ENCODE results near the gene PLAAT1. TPM values are rescaled to one million over a fixed set of nuclear protein-coding genes. Genes with fewer than 3 reads are reported as not detected.

Gene PLAAT1
- total RNA-seq, 2 experiments from 2014 or later = 0.39 TPM; not detected in 1

- DNase-seq = no peak
- ChIA-PET POLR2A (no interaction called here), CTCF (no interaction called here)
- Mint-ChIP-seq H3K36me3 (no peaks in the 10 kb centered on the region), H3K4me1 (ENCODE audit: low read depth) (no peaks in the 10 kb centered on the region), H3K27me3 (peaks cover 3% of the 10 kb centered on the region), H3K27ac (no peak overlapping the region), H3K9me3 (no peaks in the 10 kb centered on the region), H3K4me3 (no peak overlapping the region)
- intact Hi-C loops (cut with micrococcal nuclease) = no loop called here
These were observed 10.4 kb upstream of the PLAAT1 start for GRCh38 chr3:193230610-193231009.

GRCh38 chr3:193231201-193231600 lies 9.8 kb upstream of the PLAAT1 start:
- no peak for DNase-seq
- intact Hi-C loops (cut with micrococcal nuclease) = no loop called here
- no peak overlapping the region for H3K4me3 Mint-ChIP-seq
- H3K9me3 Mint-ChIP-seq = no peaks in the 10 kb centered on the region
- H3K27me3 Mint-ChIP-seq = peaks cover 3% of the 10 kb centered on the region
- no peaks in the 10 kb centered on the region for H3K4me1 Mint-ChIP-seq (ENCODE audit: low read depth)
- CTCF ChIA-PET = no interaction called here
- no peak overlapping the region for H3K27ac Mint-ChIP-seq
- POLR2A ChIA-PET = no interaction called here
- no peaks in the 10 kb centered on the region for H3K36me3 Mint-ChIP-seq

GRCh38 chr3:193236599-193236998 lies 4.4 kb upstream of the PLAAT1 start:
- POLR2A ChIA-PET = no interaction called here
- no peak overlapping the region for H3K27ac Mint-ChIP-seq
- intact Hi-C loops (cut with micrococcal nuclease) = no loop called here
- no peaks in the 10 kb centered on the region for H3K9me3 Mint-ChIP-seq
- DNase-seq = no peak
- H3K27me3 Mint-ChIP-seq = peaks cover 12% of the 10 kb centered on the region
- CTCF ChIA-PET = no interaction called here
- no peaks in the 10 kb centered on the region for H3K36me3 Mint-ChIP-seq
- no peak overlapping the region for H3K4me3 Mint-ChIP-seq
- no peaks in the 10 kb centered on the region for H3K4me1 Mint-ChIP-seq (ENCODE audit: low read depth)

- H3K27me3 Mint-ChIP-seq = peaks cover 15% of the 10 kb centered on the region
- no peak for DNase-seq
- H3K9me3 Mint-ChIP-seq = no peaks in the 10 kb centered on the region
- POLR2A ChIA-PET = no interaction called here
- CTCF ChIA-PET = no interaction called here
- no peaks in the 10 kb centered on the region for H3K36me3 Mint-ChIP-seq
- no peak overlapping the region for H3K27ac Mint-ChIP-seq
- no peaks in the 10 kb centered on the region for H3K4me1 Mint-ChIP-seq (ENCODE audit: low read depth)
- intact Hi-C loops (cut with micrococcal nuclease) = no loop called here
- no peak overlapping the region for H3K4me3 Mint-ChIP-seq
These were observed 4.0 kb upstream of the PLAAT1 start for GRCh38 chr3:193237030-193237429.

GRCh38 chr3:193240436-193240849 lies 579 bp upstream of the PLAAT1 start:
- no peaks in the 10 kb centered on the region for H3K36me3 Mint-ChIP-seq
- no peaks in the 10 kb centered on the region for H3K9me3 Mint-ChIP-seq
- peaks cover 22% of the 10 kb centered on the region for H3K27me3 Mint-ChIP-seq
- ChIA-PET CTCF (no interaction called here), POLR2A (no interaction called here)
- DNase-seq = no peak
- no peak overlapping the region for H3K27ac Mint-ChIP-seq
- intact Hi-C loops (cut with micrococcal nuclease) = no loop called here
- peak overlapping the region; percentile 21 for H3K4me3 Mint-ChIP-seq
- H3K4me1 Mint-ChIP-seq (ENCODE audit: low read depth) = no peaks in the 10 kb centered on the region

- POLR2A ChIA-PET = no interaction called here
- H3K27ac Mint-ChIP-seq = no peak overlapping the region
- DNase-seq = no peak
- intact Hi-C loops (cut with micrococcal nuclease) = no loop called here
- no peaks in the 10 kb centered on the region for H3K9me3 Mint-ChIP-seq
- H3K36me3 Mint-ChIP-seq = no peaks in the 10 kb centered on the region
- H3K4me1 Mint-ChIP-seq (ENCODE audit: low read depth) = no peaks in the 10 kb centered on the region
- peaks cover 22% of the 10 kb centered on the region for H3K27me3 Mint-ChIP-seq
- H3K4me3 Mint-ChIP-seq = no peak overlapping the region
- CTCF ChIA-PET = no interaction called here
These were observed 694 bp downstream of the PLAAT1 start for GRCh38 chr3:193241716-193242115.

- Mint-ChIP-seq H3K36me3 (no peaks in the 10 kb centered on the region), H3K4me1 (ENCODE audit: low read depth) (no peaks in the 10 kb centered on the region), H3K4me3 (no peak overlapping the region), H3K27me3 (peaks cover 20% of the 10 kb centered on the region), H3K27ac (no peak overlapping the region), H3K9me3 (peaks cover 12% of the 10 kb centered on the region)
- intact Hi-C loops (cut with micrococcal nuclease) = no loop called here
- DNase-seq = no peak
- ChIA-PET POLR2A (no interaction called here), CTCF (no interaction called here)
These were observed 2.5 kb downstream of the PLAAT1 start for GRCh38 chr3:193243571-193243970.

GRCh38 chr3:193248848-193249468 lies 7.9 kb downstream of the PLAAT1 start:
- intact Hi-C loops (cut with micrococcal nuclease) = no loop called here
- Mint-ChIP-seq H3K4me1 (ENCODE audit: low read depth) (no peaks in the 10 kb centered on the region), H3K4me3 (no peak overlapping the region), H3K27me3 (peaks cover 1% of the 10 kb centered on the region), H3K36me3 (no peaks in the 10 kb centered on the region), H3K9me3 (peaks cover 34% of the 10 kb centered on the region), H3K27ac (no peak overlapping the region)
- ChIA-PET CTCF (no interaction called here), POLR2A (no interaction called here)
- DNase-seq = no peak

- ChIA-PET CTCF (no interaction called here), POLR2A (no interaction called here)
- Mint-ChIP-seq H3K27me3 (peaks cover 5% of the 10 kb centered on the region), H3K4me1 (ENCODE audit: low read depth) (no peaks in the 10 kb centered on the region), H3K36me3 (no peaks in the 10 kb centered on the region), H3K4me3 (no peak overlapping the region), H3K27ac (no peak overlapping the region), H3K9me3 (peaks cover 34% of the 10 kb centered on the region)
- intact Hi-C loops (cut with micrococcal nuclease) = no loop called here
- no peak for DNase-seq
These were observed 9.5 kb downstream of the PLAAT1 start for GRCh38 chr3:193250492-193250891.

- POLR2A ChIA-PET = no interaction called here
- CTCF ChIA-PET = no interaction called here
- H3K36me3 Mint-ChIP-seq = no peaks in the 10 kb centered on the region
These were observed 13.1 kb downstream of the PLAAT1 start for GRCh38 chr3:193253986-193254660.

GRCh38 chr3:193261970-193262369 lies 20.9 kb downstream of the PLAAT1 start:
- H3K27me3 Mint-ChIP-seq = no peaks in the 10 kb centered on the region
- H3K4me1 Mint-ChIP-seq (ENCODE audit: low read depth) = no peaks in the 10 kb centered on the region
- no peak overlapping the region for H3K27ac Mint-ChIP-seq
- no peaks in the 10 kb centered on the region for H3K36me3 Mint-ChIP-seq
- CTCF ChIA-PET = no interaction called here
- no peaks in the 10 kb centered on the region for H3K9me3 Mint-ChIP-seq
- POLR2A ChIA-PET = no interaction called here
- H3K4me3 Mint-ChIP-seq = no peak overlapping the region
- intact Hi-C loops (cut with micrococcal nuclease) = no loop called here
- DNase-seq = no peak

More at GRCh38 chr3:193253986-193254660, 13.1 kb downstream of the PLAAT1 start:
- H3K27ac Mint-ChIP-seq = no peak overlapping the region
- H3K9me3 Mint-ChIP-seq = peaks cover 17% of the 10 kb centered on the region
- intact Hi-C loops (cut with micrococcal nuclease) = no loop called here
- no peaks in the 10 kb centered on the region for H3K4me1 Mint-ChIP-seq (ENCODE audit: low read depth)
- H3K27me3 Mint-ChIP-seq = peaks cover 9% of the 10 kb centered on the region
- no peak for DNase-seq
- H3K4me3 Mint-ChIP-seq = no peak overlapping the region

GRCh38 chr3:193262707-193263106 lies 21.7 kb downstream of the PLAAT1 start:
- no peak overlapping the region for H3K4me3 Mint-ChIP-seq
- H3K36me3 Mint-ChIP-seq = no peaks in the 10 kb centered on the region
- H3K27ac Mint-ChIP-seq = no peak overlapping the region
- no peaks in the 10 kb centered on the region for H3K4me1 Mint-ChIP-seq (ENCODE audit: low read depth)
- H3K27me3 Mint-ChIP-seq = no peaks in the 10 kb centered on the region
- CTCF ChIA-PET = no interaction called here
- DNase-seq = no peak
- H3K9me3 Mint-ChIP-seq = no peaks in the 10 kb centered on the region
- POLR2A ChIA-PET = no interaction called here
- intact Hi-C loops (cut with micrococcal nuclease) = no loop called here

GRCh38 chr3:193269343-193270028 lies 28.5 kb downstream of the PLAAT1 start:
- H3K4me3 Mint-ChIP-seq = no peak overlapping the region
- H3K27me3 Mint-ChIP-seq = no peaks in the 10 kb centered on the region
- H3K9me3 Mint-ChIP-seq = no peaks in the 10 kb centered on the region
- H3K36me3 Mint-ChIP-seq = no peaks in the 10 kb centered on the region
- no peak for DNase-seq
- no peaks in the 10 kb centered on the region for H3K4me1 Mint-ChIP-seq (ENCODE audit: low read depth)
- POLR2A ChIA-PET = no interaction called here
- no peak overlapping the region for H3K27ac Mint-ChIP-seq
- intact Hi-C loops (cut with micrococcal nuclease) = no loop called here
- CTCF ChIA-PET = no interaction called here
